ENCODE results near the gene EDC4.
A peak's percentile ranks its signal among the peaks of the same experiment; 100 is the strongest.
"Not testable (repeated sequence)": the region's sequence is repeated elsewhere in the genome, so short reads cannot be mapped to it uniquely, and the experiment has no call there.

The EDC4 gene, protein sequence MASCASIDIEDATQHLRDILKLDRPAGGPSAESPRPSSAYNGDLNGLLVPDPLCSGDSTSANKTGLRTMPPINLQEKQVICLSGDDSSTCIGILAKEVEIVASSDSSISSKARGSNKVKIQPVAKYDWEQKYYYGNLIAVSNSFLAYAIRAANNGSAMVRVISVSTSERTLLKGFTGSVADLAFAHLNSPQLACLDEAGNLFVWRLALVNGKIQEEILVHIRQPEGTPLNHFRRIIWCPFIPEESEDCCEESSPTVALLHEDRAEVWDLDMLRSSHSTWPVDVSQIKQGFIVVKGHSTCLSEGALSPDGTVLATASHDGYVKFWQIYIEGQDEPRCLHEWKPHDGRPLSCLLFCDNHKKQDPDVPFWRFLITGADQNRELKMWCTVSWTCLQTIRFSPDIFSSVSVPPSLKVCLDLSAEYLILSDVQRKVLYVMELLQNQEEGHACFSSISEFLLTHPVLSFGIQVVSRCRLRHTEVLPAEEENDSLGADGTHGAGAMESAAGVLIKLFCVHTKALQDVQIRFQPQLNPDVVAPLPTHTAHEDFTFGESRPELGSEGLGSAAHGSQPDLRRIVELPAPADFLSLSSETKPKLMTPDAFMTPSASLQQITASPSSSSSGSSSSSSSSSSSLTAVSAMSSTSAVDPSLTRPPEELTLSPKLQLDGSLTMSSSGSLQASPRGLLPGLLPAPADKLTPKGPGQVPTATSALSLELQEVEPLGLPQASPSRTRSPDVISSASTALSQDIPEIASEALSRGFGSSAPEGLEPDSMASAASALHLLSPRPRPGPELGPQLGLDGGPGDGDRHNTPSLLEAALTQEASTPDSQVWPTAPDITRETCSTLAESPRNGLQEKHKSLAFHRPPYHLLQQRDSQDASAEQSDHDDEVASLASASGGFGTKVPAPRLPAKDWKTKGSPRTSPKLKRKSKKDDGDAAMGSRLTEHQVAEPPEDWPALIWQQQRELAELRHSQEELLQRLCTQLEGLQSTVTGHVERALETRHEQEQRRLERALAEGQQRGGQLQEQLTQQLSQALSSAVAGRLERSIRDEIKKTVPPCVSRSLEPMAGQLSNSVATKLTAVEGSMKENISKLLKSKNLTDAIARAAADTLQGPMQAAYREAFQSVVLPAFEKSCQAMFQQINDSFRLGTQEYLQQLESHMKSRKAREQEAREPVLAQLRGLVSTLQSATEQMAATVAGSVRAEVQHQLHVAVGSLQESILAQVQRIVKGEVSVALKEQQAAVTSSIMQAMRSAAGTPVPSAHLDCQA (N-terminal part only)

DNA sequence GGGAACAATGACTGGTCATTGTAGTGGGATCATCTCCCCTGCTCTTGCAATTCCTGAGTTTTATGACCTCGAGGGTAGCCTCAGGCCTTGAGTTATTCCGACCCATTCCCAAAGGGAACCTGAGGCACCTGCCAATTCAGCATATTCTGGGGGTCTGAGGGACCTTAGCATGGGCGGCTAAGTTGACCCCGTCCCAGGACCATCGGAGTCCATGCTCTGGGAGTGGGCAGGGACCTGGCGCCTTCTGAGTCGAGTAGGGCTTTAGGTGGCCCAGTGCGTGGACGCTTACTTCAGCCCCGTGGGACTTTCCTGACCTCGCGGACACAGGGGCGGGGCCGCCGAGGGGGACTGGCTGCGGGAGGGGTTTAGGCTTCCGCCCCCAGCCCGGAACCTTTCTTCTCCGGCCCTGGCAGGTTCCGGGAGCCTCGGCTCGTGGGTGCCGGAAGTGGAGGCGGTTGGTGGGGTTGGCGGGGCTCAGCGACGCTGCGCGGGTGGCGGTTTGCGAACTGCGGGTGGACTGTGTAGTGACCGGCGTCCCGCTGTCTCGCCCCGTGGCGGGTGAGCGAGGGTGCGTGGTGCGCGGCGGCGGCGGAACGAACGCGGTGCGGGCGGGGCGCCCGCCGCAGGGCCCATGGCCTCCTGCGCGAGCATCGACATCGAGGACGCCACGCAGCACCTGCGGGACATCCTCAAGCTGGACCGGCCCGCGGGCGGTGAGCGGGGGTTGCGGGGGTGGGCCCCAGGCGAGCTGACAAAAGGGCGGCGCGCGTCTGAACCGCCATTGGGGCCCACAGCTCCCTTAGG is at the start of gene EDC4:
Gene EDC4, plus strand, starts transcription at position 422 of the 804 bp plus-strand sequence. Its CDS starts 210 bp downstream, at position 632.
- no peak for DNase-seq (ENCODE audit: low read depth, low spot score)

DNA sequence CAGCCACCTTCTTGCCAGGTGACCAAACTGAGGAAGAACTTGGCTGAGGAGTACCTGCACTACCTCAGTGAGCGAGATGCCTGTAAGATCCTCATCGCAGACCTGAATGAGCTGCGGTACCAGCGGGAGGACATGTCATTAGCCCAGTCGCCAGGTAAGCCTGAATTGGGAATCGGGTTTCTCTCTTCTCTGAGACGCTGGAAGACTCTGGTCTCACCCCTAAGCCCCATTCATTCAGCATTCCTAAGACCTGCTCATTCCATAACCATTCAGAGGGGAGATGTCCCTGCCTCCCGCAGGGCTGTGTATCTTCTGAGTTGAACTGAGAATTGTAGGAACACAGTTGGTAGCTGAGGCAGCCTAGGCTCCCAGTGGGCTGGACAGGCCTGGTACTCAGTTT is 47.7 kb upstream of the EDC4 start:
- no peak for DNase-seq (ENCODE audit: low read depth, low spot score)

DNA sequence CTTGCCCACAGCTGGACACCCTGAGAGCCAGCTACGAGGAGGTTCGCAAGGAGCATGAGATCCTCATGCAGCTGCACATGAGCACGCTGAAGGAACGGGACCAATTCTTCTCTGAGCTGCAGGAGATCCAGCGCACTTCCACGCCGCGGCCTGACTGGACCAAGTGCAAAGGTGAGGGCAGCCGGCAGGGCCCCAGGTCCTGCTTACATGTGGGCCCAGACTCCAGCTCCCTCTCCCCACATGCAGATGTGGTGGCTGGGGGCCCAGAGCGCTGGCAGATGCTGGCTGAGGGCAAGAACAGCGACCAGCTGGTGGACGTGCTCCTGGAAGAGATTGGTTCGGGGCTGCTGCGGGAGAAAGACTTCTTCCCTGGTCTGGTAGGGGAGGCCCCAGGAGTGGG is 46.9 kb upstream of the EDC4 start:
- DNase-seq (ENCODE audit: low read depth, low spot score) = no peak

DNA sequence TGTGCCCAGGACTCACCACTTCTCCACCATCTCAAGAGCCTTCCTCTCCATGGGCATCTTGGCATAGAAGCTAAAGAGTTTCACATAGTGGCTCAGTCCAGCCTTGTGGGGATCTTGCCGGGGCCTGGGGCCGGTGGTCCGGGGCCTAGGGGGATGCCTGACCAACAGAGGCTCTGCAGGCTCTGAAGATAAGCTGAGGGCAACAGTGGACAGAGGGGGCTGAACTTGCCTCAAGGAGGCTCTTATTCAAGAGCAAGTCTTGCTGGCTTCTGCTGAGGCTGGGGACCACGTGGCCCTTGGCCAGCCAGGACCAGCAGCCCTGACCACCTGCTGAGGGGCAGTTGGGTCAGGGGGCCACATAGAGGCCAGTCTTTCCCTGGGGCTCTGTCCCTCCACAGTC is 44.2 kb upstream of the EDC4 start:
- no peak for DNase-seq (ENCODE audit: low read depth, low spot score)

DNA sequence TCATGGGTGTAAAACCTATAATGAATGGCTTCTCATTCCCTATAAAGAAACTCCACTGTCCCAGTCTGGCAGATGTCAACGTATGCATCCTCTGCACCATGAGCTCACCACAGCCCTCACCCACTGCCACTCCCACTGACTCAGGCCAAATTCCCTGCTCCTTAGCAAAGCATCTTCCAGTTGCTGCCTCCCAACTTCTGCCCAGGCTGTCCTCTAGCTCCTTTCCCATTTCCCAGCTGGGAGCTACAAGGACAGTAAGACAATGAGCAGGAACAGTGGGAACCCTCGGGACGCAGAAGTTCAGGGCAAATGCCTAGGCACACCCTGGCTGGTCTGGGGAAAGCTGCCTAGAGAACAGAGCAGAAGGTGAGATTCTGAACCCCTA is 39.8 kb upstream of the EDC4 start:
- no peak for DNase-seq (ENCODE audit: low read depth, low spot score)

DNA sequence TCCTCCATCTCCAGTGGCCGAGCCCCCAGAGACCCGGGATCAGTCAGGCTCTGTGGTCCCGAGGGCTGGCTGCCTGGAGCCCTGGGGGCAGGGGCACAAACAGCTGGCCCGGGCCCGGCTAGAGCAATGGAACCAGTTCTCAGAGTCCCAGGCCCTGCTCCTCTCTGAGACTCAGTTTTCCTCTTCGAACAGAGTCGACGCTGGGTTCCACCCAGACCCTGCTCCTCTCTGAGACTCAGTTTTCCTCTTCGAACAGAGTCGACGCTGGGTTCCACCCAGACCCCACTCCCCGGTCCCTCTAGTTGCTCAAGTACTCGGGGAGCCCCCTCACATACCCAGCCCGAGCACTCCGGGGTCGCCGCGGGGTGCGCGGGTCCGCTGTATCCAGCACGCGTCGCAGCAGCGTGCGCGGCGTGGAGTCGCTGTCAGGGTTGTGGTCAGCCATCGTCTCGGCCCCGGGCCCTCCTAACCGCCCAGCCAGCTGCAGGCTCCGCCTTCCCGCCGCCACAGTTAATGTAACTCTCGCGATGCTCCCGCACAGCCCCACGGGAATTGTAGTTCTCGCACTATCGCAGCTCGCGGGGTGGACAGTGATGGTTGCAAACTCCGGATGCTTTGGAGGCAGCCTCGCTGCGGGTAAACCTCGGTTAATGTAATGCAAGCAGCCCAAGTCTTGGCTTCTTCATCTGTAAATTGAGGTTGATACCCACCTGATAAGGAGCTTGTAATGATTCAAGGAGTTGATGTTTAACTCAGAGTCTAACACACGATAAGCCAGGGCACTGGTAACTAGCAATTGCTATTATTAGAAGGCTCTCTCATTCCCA is 39.2 kb upstream of the EDC4 start:
- peak; percentile 72 for DNase-seq (ENCODE audit: low read depth, low spot score)

DNA sequence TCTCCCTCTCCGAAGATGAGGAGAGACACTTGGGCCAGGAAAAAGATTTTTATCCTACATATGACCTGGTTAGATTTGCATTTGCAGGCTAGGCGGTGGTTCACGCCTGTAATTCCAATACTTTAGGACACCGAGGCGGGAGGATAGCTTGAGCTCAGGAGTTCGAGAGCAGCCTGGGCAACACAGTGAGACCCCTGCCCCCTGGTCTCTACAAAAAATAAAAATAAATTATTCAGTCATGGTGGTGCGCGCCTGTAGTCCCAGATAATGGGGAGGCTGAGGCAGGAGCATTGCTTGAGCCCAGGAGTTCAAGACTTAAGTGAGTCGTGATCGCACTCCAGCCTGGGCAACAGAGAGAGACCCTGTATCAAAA is 38.6 kb upstream of the EDC4 start:
- DNase-seq (ENCODE audit: low read depth, low spot score) = no peak

DNA sequence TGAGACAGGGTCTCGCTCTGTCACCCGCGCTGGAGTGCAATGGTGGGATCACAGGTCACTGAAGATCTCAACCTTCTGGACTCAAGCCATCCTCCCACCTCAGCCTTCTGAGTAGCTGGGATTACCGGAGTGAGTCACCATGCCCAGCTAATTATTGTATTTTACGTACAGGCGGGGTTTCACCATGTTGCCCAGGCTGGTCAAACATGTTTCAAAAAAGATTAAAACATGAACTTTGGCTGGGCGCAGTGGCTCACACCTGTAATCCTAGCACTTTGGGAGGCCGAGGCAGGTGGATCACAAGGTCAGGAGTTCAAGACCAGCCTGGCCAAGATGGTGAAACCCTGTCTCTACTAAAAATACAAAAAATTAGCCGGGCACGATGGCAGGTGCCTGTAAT is 35.7 kb upstream of the EDC4 start:
- not testable (repeated sequence) for DNase-seq (ENCODE audit: low read depth, low spot score)

DNA sequence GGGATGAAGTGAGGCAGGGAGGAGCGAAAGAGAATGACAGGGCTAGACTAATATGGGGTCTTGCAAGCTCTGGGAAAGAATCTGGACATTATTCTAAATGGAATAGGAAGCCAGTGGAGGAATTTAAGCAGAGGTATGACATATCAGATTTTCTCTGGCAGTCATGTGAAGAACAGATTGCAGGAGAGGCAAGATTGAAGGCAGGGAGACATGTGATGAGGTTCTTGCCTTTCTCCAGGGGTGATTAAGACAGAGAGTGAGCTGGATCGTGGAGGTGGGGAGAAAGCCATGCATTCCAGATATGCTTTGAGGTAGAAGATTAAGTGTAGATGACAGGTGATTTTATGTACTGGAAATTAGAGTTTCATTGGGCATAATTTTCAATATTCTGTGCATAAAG is 35.0 kb upstream of the EDC4 start:
- no peak for DNase-seq (ENCODE audit: low read depth, low spot score)

DNA sequence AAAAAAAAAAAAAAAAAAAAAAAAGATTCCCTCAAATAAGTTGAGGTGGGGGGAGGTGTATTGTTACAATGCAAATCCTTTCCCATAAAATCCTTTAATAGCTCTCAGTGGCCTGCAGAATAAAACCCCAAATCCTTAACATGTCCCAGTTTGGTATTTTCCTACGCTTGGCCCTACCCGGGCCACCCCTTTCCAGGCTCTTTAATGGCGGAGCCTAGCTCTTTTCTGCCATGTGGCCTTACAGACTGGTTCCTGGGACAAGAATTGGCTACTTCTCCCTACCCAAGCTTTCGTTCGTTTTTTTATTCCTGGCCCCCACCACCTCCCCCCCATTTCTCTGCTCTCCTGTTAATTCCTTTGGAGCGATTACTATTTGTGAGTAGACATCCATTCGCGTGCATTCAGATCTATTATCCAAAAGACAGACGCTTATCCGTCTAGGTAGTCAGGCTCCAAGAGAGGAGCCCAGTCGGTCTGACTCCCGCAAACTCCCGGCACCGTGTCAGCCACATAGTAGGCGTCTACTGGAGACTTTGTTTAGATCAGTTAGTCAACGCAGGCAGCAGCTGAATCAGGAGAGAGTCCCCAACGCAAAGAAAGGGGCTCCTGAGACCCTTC is 31.5 kb upstream of the EDC4 start:
- DNase-seq (ENCODE audit: low read depth, low spot score) = no peak

DNA sequence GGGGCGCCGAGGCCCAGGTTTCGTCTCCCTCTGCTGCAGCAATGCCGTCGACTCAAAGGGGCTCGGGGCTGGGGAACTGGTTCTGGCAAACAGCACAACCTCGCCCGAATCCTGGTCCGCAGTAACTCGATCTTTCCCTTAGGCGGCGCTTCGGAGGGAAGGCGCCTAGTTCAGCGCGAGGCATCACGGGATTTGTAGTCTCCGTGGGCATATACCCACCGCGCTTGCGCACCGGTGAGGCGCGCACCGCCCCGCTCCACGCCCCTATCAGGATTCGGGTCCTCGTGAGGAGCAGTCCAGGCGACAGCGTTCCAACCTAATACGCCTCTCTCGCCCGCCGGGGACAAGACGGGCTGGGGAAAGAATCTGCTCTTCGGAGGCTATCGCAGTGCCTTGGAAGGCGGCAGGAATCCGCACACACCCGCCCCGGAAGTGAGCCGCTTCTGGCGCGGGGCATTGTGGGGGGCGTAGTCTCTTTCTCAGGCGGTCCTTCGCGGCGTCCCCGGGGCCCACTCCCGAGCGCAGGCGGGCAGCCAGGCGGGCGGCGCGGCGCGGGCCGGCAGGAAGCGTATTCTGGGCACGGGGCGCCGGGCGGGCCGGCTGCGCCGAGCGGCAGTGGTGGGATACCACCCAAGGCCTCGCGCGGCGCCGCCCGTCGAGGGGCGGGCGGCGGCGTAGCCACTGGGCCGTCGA is 30.9 kb upstream of the EDC4 start, which contains the start of gene THAP11:
Gene THAP11, plus strand, starts transcription at position 505 of the 693 bp plus-strand sequence. CDS start 235 bp downstream, outside the sequence.
- DNase-seq (ENCODE audit: low read depth, low spot score) = peak; percentile 87

DNA sequence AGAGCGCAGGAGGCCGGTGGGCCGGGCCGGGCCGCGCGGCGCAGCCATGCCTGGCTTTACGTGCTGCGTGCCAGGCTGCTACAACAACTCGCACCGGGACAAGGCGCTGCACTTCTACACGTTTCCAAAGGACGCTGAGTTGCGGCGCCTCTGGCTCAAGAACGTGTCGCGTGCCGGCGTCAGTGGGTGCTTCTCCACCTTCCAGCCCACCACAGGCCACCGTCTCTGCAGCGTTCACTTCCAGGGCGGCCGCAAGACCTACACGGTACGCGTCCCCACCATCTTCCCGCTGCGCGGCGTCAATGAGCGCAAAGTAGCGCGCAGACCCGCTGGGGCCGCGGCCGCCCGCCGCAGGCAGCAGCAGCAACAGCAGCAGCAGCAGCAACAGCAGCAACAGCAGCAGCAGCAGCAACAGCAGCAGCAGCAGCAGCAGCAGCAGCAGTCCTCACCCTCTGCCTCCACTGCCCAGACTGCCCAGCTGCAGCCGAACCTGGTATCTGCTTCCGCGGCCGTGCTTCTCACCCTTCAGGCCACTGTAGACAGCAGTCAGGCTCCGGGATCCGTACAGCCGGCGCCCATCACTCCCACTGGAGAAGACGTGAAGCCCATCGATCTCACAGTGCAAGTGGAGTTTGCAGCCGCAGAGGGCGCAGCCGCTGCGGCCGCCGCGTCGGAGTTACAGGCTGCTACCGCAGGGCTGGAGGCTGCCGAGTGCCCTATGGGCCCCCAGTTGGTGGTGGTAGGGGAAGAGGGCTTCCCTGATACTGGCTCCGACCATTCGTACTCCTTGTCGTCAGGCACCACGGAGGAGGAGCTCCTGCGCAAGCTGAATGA is 30.1 kb upstream of the EDC4 start:
- no peak for DNase-seq (ENCODE audit: low read depth, low spot score)

DNA sequence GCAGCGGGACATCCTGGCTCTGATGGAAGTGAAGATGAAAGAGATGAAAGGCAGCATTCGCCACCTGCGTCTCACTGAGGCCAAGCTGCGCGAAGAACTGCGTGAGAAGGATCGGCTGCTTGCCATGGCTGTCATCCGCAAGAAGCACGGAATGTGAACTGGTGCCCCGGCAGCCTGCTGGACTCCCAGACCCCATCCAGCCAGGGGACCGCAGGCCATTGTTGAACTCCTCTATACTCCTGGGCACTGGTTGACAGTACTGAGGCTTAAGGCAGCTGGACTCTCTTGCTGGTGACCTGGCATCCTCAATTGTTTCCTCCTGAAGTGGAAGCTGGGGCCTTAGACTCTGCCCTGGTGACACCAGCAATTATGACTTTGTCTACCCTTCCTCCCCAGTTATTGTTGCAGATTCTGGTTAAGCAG is 29.5 kb upstream of the EDC4 start:
- DNase-seq (ENCODE audit: low read depth, low spot score) = no peak

DNA sequence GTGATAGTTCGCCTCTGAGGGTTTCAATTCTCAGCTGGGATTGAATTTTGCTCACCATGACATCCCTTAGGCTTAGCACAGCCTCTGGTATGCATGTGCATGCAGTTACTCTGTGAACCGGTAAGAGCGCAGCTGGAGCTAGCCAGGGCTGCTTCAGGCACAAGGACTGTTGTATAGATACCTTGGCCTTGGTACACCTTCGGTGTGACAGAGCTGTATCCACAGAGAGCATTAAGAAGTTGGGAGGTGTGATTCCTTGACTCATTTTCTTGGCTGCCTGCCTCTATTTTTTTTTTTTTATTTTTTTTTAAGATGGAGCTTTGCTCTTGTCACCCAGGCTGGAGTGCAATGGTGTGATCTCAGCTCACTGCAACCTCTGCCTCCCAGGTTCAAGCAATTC is 28.4 kb upstream of the EDC4 start:
- no peak for DNase-seq (ENCODE audit: low read depth, low spot score)

DNA sequence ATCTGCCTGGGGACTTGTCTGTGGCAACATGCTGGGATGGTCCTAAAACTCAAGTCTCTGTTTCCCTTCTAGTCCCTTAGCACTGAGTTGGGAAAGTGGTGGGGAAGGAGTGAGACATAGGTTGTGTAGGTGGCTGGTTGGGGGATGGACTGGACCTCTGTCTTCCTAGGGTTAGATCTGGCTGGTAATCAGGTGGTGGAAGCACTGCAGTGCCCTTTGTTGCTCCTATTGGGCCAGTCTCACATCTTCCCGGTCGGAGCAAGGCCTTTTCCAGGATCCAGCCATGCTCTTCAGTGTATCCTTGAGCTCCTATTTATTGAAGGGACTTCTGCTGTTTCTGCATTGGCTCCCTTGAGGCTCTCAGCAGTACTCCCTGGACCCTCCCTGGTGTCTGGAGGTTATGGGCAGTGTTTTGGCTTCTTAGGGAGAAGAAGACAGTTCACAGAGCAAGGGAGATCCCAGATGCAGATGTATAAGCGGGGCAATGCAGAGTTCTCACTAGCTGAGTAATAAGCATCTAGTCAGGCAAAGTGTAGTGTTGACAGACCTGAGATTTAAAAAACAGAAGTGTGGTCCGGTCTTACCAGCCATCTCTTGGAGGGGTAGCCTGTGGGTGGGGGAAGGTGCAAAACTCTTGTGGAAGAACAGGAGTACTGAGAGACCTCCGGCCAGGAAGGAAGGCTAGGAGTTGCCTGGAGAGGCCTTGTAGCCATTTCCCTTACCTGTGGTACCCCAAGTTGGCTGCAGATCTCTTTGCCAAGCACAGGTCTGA is 27.4 kb upstream of the EDC4 start:
- DNase-seq (ENCODE audit: low read depth, low spot score) = no peak

DNA sequence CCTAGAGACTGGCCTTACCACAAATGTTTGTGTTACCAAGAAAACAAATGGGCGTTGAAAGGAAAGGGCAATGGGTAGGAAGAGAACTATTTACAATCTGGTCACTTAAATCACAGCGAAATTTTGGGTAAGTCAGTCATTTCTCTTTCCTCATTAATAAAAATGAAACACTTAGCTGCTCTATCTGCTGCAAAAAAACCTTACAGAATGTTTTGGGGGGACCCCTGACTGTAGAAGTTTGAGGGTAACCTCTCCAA is 26.9 kb upstream of the EDC4 start:
- no peak for DNase-seq (ENCODE audit: low read depth, low spot score)

DNA sequence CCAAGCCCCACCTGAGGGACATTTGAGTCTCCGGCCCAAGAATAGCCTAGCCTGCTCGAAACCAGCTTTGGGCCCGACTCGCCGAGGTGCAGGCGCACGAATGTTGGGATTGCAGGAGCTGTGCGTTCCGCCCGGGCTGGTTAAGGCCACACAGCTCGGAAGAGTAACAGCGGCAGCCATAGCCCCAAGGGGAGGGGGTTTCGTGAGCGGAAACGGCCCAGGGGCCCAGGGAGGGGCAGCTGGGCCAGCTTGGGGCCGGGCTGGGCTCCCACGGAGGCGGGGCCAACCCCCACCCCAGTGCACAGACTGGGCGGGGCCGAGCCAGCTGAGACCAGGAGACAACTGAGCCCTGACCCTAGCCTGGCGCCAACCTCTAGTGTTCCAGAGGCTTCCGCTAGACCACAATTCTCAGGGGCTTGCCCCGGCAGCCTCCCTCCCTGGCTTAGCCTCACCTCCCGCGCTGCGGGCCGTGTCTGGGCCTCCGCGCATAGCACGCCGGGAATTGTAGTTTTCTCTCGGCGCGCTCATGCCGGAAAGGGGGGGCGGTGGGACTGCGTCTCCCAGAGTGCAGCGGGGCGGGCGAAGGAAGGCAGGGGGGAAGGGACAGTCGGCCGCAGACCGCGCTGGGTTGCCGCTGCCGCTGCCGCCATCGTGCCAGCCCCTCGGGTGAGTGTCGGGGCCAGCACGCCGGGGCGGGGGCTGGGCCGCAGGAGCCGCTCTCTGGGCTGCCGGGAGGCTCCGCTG is 26.4 kb upstream of the EDC4 start, which contains the start of gene NUTF2:
Gene NUTF2, plus strand, starts transcription at position 614 of the 744 bp plus-strand sequence. CDS start 18,198 bp downstream, outside the sequence.
- peak; percentile 82 for DNase-seq (ENCODE audit: low read depth, low spot score)

Data from brain pericyte (primary cell).